Occipital lobe (tissue), 2 donors: Measurements from ENCODE around the gene VASN. TPM values are rescaled to one million over a fixed set of nuclear protein-coding genes. Genes with fewer than 3 reads are reported as not detected.
"Not testable (repeated sequence)": the region's sequence is repeated elsewhere in the genome, so short reads cannot be mapped to it uniquely, and the experiment has no call there.

Experiments used
- DNase-seq: peaks from one replicate; lab custom pipeline; 2025; lab: John Stamatoyannopoulos, UW
- total RNA-seq: library from RNA; depleted of rRNA; stranded (reverse); fragments of >200 nt; gene quantifications from one replicate; pipeline ENCODE4 v1.2.3, GENCODE V29; 2014

The VASN gene
- 2.5 TPM for total RNA-seq

- DNase-seq: peak; percentile 70
Observed at GRCh38 chr16:4371357-4372000, at the start of gene VASN. Gene VASN (plus strand): TSS chr16:4371848. CDS start chr16:4380878, 9,030 bp downstream.

- no peak for DNase-seq
Observed at GRCh38 chr16:4322121-4323052, 49.3 kb upstream of the VASN start.

- peak; percentile 21 for DNase-seq
Observed at GRCh38 chr16:4323071-4323844, 48.4 kb upstream of the VASN start.

DNA sequence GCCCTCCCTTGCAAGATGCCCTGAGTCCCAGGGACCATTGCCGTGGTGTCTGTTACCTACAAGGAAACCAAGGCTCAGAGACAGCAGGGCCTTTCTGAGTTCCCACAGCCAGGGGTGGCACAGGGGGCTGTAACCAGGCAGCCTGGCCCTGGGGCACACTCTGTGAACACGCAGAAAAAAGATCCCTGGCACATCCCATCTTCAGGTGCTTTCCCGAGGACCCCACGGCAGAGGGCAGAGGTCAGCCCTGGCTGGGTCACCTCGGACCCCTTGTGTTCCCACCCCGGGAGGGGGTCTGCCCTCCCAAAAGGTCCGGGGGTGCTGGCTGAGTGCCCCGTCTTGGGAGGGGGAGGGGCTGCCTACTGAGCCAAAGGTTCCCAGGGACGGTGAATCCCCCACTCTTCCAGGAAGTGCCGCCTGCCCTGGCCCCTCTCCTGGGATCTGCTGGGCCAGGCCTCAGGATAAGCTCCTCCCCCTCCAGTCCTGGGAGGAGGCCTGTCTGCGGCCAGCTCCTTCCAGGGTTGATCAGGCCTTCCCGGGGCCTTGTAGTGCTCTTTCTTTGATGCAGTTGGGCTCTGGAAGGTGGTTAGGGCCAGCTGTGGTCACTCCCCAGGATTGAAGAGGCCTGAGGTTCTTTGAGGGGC lies 47.7 kb upstream of the VASN start:
- DNase-seq: no peak

DNA sequence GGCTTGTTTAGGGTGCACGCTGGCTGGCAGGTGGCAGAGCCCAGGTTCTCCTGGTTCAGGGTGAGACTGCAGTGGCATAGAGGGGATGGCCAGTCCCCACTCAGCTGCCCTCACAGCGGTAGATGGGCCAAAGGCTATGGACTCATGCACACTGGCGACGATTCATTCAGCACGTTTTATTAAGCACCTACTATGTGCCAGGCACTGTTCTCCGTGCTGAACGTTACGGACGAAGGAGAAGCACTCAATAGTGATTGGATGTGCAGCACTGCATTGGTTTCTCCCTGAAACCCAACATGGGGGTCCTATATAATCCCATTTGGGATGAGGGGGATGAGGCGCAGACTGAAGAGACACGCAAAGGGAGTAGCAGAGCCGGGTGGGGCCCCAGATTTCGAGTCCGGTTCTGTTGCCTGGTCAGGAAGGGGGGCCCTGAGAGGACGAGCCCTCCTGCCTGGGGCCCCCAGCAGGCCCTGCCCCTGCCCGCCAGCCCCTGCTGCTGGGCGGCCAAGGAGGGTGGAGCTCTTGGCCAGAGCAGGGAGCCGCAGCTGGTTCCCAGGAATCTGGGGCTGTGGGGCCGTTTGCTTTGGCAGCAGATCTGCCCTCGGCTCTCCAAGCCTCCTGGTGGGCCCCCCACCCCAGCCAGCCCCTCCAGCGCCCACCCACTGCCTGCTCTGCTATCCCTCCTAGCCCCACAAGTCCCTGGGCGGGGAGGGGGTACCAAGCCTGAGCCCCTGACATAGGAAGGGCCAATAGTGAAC lies 47.0 kb upstream of the VASN start:
- no peak for DNase-seq

GRCh38 chr16:4325253-4325758 lies 46.3 kb upstream of the VASN start:
- DNase-seq: no peak

DNA sequence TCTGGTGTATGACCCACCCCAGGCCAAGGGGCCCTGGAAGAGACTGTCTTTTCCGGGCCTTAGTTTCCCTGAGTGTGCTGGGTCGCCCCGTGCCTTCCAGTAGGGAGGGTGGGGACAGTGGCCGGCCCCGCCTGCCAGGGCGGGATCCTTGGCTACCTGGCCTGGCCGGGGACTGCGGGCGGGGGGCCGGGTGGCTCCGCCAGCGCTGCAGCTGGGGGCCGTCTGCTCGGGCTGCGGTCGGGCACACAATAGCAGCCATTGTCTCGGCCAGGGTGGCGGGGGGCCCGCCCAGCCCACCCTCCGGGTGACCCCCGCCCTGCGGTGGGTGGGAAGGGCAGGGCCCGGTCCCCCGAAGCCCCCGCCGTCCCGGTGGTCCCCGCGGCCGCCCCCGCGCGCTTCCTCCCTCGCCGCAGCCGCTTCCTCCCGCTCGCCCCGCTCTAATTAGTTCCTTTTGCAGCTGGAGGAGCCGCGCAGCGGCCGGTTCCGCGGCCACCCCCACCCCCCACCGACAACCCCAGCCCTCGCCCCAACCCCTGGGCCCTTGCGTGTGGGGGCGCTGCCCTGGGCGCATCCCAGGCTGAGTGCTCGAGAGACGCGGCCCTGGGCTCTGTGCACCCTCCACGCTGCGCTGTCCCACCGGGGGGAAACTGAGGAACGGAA lies 44.1 kb upstream of the VASN start:
- DNase-seq: no peak

DNA sequence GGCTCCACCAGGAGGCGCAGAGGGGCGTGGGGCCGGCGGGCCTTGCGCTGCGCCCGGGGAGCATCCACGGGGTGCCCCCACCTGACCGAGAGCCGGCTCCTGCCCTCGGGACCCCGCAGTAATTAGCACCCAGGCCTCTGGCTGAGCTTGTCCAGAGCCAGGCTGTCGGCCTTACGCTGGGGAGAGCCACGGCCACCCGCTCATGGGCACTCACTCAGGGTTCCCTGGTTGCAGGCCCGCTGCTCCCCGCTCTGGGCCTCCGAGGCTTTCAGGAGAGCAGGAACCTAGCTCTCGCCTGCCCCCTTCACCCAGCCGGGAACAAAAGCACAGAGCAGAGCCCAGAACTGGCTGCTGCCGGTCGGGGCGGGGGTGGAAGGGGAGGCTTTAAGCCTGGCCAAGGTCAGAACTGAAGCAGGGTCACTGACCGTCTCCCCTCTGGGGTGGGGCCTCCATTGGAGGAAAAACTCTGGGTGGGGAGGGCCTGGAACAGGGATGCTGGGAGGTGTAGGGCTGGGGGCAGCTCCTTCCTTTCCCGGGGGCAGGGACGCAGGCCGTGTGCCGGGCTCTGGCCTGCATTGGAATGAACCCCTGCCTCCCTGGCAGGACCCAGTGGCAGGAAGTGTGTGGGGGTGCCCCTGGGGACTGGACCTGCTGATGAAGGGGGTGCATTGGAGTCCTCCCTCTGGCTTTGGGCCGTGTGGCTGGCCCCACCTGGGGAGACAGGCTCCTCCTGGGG lies 43.4 kb upstream of the VASN start:
- DNase-seq: peak; percentile 60

DNA sequence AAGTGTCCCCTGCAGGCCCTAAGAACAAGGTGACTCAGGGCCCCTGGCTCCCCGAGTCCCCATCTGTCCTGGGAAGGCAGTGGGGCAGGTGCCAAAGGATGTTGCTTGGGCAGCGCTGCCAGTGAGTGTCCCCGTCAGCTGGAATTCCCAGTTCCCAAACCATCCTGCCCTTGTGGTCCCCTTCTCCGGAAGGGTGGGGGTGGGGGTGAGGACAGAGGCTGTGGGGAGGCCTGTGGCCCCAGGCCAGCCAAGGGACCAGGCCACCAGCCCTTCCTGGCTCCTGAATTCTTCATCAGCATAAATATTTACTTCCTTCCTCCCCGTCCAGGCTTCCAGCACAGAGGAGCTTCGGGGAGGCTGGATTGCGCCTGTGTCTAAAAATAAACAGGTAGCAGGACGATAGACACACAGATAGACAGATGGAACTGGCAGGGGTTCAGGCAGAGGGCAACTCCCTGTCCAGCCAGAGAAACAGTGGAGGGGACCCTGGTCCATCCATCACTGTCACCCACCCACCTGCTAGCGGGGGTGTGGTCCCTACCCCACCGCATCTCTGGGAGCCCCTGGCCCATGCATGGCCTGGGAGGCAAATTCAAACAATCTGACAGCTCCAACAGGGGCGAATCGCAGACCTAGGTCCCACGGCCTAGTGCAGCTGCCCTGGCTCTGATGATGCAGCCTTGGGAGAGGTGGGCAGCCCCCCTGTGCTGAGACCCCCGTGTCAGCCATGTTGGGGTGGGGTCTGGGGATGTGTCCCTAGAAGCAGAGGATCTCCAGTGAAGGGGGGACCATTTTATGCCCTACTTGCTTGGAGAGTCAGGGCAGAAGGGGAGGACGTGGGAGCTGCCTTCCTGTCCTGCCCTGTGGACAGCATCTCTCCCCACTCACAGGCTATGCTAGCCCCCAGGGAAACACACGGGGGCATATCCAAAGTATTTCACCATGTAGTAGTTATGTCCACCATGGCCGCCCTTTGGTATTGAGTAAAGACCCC lies 42.6 kb upstream of the VASN start:
- DNase-seq: no peak

DNA sequence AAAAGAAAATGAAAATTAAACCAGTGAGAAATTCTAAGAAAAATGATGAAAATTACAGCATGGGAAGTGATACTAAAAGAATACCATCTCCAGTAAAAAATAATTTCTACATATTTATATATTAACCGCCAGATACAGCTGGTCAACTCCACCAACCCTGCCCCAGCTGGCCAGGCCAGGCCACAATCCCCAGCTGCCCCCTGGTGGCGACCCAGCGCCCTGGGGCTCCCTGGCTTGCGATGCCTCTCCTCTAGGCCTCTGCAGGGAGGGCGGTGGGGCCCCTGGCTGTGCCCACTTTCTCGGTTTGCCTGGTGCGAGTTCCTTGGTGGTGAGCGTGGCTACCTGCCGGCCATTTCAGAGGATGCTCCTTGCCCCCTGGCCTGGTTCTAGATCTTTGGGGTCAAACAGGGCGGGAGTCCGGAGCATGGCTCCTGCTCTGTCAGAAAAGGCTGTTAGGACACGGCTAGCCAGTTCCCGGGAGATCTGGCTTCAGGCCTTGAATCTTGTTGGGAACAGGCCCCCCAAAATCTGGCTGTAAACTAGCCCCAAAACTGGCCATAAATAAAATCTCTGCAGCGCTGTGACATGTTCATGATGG lies 41.3 kb upstream of the VASN start:
- peak; percentile 29 for DNase-seq

DNA sequence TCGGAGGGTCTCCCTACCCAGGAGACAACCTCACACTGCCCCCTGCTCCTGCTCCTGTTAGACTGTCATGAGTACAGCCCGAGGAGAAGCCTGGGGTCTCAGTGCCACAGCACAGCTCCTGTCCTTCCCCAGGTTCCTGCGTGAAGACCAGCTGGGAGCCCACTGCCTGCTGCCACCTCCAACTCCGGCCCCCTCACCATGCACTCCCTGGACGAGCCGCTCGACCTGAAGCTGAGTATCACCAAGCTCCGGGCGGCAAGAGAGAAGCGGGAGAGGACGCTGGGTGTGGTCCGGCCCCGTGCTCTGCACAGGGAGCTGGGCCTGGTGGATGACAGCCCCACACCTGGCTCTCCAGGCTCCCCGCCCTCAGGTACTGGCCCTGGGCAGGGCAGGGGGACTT lies 39.6 kb upstream of the VASN start:
- DNase-seq: no peak

GRCh38 chr16:4332623-4333307 lies 38.9 kb upstream of the VASN start:
- DNase-seq: no peak

DNA sequence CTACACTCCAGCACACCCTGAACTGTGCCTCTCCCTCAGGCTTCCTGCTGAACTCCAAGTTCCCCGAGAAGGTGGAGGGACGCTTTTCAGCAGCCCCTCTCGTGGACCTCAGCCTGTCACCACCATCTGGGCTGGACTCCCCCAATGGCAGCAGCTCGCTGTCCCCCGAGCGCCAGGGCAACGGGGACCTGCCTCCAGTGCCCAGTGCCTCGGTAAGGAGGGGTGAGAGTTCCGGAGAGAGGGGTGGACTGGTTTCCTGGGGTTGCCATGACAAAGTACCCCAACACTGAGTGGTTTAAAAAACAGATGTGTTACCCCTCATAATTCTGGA lies 38.4 kb upstream of the VASN start:
- DNase-seq: no peak

- not testable (repeated sequence) for DNase-seq
Observed at GRCh38 chr16:4333714-4334113, 37.9 kb upstream of the VASN start.

- no peak for DNase-seq
Observed at GRCh38 chr16:4334724-4335495, 36.7 kb upstream of the VASN start.
